Rectal smooth muscle tissue (tissue), 1 donor: ENCODE data around the gene MINDY4.
A peak's percentile ranks its signal among the peaks of the same experiment; 100 is the strongest.

Experiments used
- H3K27ac ChIP-seq: one replicate; pipeline ENCODE4 v1.7.0; 2013; ENCODE audit warnings: low read depth, low read length, inconsistent platforms
- H3K27me3 ChIP-seq: one replicate; pipeline ENCODE4 v1.7.0; 2013; ENCODE audit warnings: low read length; ENCODE audit not compliant: control insufficient read depth, insufficient read depth
- H3K36me3 ChIP-seq: one replicate; pipeline ENCODE4 v1.7.0; 2013; ENCODE audit warnings: low read length; ENCODE audit not compliant: control insufficient read depth, insufficient read depth
- H3K4me1 ChIP-seq: one replicate; pipeline ENCODE4 v1.7.0; 2013; ENCODE audit warnings: low read length; ENCODE audit not compliant: control insufficient read depth, insufficient read depth
- H3K4me3 ChIP-seq: one replicate; pipeline ENCODE4 v1.7.0; 2013; ENCODE audit warnings: low read length
- H3K9ac ChIP-seq: one replicate; pipeline ENCODE4 v1.7.0; 2013; ENCODE audit warnings: low read length

Gene MINDY4

GRCh38 chr7:30771174-30771879, at the start of gene MINDY4:
TSS of gene MINDY4 (plus strand) at chr7:30771417. CDS start at chr7:30771494, 77 bp downstream.
- H3K27me3 ChIP-seq = no peaks in the 10 kb centered on the region
- peak within 1 kb of the TSS; percentile 84 for H3K4me3 ChIP-seq
- H3K9ac ChIP-seq = no peak within 1 kb of the TSS
- peak within 1 kb of the TSS; percentile 86 for H3K27ac ChIP-seq
- peaks cover 4% of the 10 kb centered on the region for H3K4me1 ChIP-seq
- no peaks in the 10 kb centered on the region for H3K36me3 ChIP-seq

- H3K27ac ChIP-seq = no peak overlapping the region
- H3K4me3 ChIP-seq = no peak overlapping the region
- no peaks in the 10 kb centered on the region for H3K4me1 ChIP-seq
- no peak overlapping the region for H3K9ac ChIP-seq
- no peaks in the 10 kb centered on the region for H3K36me3 ChIP-seq
- no peaks in the 10 kb centered on the region for H3K27me3 ChIP-seq
These were observed 49.0 kb upstream of the MINDY4 start for GRCh38 chr7:30722187-30722586.

DNA sequence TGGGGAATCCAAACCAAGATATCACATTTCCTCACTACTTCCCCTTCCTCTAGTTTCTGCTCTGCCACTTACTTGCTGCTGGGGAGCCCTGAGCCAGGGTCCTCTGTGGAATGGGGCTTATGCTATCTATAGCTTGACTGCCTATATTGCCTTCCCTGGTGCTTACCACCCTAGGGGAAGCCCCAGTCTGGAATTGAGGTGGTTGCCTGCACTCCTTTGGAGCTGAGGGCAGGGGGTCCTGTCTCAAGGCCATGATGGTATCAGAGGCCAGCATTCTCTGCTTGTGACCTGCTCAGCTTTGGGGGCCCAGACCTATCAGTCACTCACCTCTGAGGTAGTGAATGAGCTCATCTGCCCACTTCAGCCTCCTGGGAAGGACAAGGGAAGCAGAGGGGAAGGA, 48.5 kb upstream of the MINDY4 start:
- Histone ChIP-seq H3K27me3 (no peaks in the 10 kb centered on the region), H3K36me3 (no peaks in the 10 kb centered on the region), H3K27ac (no peak overlapping the region), H3K4me3 (no peak overlapping the region), H3K9ac (no peak overlapping the region), H3K4me1 (no peaks in the 10 kb centered on the region)

GRCh38 chr7:30723776-30724175, 47.4 kb upstream of the MINDY4 start:
- Histone ChIP-seq H3K4me1 (no peaks in the 10 kb centered on the region), H3K36me3 (no peaks in the 10 kb centered on the region), H3K9ac (no peak overlapping the region), H3K27ac (no peak overlapping the region), H3K4me3 (no peak overlapping the region), H3K27me3 (no peaks in the 10 kb centered on the region)

GRCh38 chr7:30726296-30727006, 44.8 kb upstream of the MINDY4 start:
- Histone ChIP-seq H3K27ac (no peak overlapping the region), H3K4me3 (no peak overlapping the region), H3K4me1 (no peaks in the 10 kb centered on the region), H3K27me3 (no peaks in the 10 kb centered on the region), H3K9ac (no peak overlapping the region), H3K36me3 (no peaks in the 10 kb centered on the region)

DNA sequence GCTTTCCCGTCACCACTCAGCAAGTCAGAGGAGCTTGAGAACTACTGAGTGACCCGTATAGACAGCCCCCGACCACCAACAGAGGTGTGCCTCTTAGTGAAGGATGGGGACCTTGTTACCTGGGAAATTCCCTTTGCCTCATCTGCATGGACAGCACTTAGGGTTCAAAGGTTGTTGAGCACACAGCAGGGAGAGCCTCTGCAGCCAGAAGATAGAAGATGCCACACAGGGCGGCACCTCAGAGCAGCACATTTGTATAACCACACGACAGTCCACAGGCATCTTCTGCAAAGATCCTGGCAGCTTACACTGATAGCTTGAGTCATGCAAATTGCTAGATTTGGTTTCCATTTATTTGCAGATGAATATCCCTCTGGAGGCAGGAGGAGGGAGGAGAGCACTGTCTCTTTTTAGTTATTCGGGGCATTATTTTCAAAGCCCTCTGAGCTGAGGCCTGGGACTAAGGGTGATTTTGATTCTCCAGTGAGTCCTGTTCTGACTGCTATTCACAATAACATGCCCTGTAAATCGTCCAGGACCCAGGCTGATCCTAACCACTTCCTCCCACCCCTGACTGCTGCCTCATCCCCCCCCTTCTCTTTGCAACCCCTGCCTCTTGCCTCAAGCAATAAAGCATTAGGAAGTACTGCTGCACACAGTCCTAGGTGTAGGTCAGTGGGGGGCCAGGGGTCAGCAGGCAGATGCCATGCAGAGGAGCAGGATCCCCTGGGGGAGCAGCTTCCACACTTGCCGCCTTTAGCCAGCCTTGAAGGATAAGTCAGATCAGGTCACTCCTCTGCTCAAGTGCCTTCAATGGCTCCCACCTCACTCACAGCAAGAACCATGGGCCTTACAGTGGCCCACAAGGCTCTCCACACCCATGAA, 43.9 kb upstream of the MINDY4 start:
- no peak overlapping the region for H3K27ac ChIP-seq
- no peak overlapping the region for H3K4me3 ChIP-seq

DNA sequence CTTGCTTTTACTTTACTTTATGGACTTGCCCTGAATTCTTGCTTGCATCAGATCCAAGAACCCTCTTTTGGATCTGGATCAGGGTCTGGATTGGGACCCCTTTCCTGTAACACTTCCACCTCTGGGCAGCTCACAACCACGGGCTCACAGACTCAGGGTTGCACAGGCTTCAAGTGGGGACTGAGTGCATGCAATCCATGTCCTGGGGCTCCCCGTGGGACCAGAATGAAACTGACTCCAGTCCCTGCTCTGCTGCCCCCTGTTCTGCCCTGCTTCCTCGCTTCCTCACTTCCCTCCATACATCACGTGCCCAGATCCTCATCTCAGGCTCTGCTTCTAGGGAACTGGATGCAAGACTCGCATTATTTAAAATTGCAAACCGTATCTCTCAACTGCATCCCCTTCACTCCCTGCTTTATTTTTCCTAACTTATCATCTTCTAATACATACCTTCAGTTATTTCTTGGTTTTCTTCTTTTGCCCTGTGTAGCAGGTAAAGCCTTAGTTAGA, 42.6 kb upstream of the MINDY4 start:
- H3K4me1 ChIP-seq = no peaks in the 10 kb centered on the region
- no peaks in the 10 kb centered on the region for H3K36me3 ChIP-seq
- H3K27ac ChIP-seq = no peak overlapping the region
- no peaks in the 10 kb centered on the region for H3K27me3 ChIP-seq
- H3K4me3 ChIP-seq = no peak overlapping the region
- H3K9ac ChIP-seq = no peak overlapping the region

More for the DNA sequence above, 43.9 kb upstream of the MINDY4 start:
- H3K27me3 ChIP-seq = no peaks in the 10 kb centered on the region
- H3K36me3 ChIP-seq = no peaks in the 10 kb centered on the region
- no peak overlapping the region for H3K9ac ChIP-seq
- H3K4me1 ChIP-seq = no peaks in the 10 kb centered on the region

- Histone ChIP-seq H3K36me3 (no peaks in the 10 kb centered on the region), H3K9ac (no peak overlapping the region), H3K27me3 (no peaks in the 10 kb centered on the region), H3K4me1 (no peaks in the 10 kb centered on the region), H3K4me3 (no peak overlapping the region), H3K27ac (no peak overlapping the region)
These were observed 41.6 kb upstream of the MINDY4 start for GRCh38 chr7:30729642-30730041.

DNA sequence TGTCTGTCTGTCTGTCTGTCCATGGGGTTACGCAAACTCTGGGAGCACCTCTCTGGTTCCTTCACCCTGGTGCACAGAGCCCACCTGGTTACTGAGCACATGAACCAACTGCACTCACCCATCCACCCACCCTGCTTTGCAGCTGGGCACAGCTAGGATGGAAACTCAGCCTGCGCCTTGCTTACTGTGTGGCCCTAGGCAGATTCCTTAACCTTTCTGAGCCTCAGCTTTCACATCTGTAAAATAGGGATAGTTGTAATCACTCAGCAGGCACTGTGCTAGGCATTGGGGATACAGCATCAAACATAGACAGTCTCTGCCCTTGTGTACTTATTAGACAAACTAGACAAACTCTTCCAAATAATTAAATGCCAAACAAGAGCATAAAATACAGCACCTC, 41.1 kb upstream of the MINDY4 start:
- Histone ChIP-seq H3K27me3 (no peaks in the 10 kb centered on the region), H3K27ac (no peak overlapping the region), H3K4me3 (no peak overlapping the region), H3K9ac (no peak overlapping the region), H3K36me3 (no peaks in the 10 kb centered on the region), H3K4me1 (no peaks in the 10 kb centered on the region)

GRCh38 chr7:30730996-30731395, 40.2 kb upstream of the MINDY4 start:
- Histone ChIP-seq H3K9ac (no peak overlapping the region), H3K36me3 (no peaks in the 10 kb centered on the region), H3K4me3 (no peak overlapping the region), H3K4me1 (no peaks in the 10 kb centered on the region), H3K27ac (no peak overlapping the region), H3K27me3 (no peaks in the 10 kb centered on the region)

GRCh38 chr7:30731581-30731980, 39.6 kb upstream of the MINDY4 start:
- Histone ChIP-seq H3K4me1 (no peaks in the 10 kb centered on the region), H3K36me3 (no peaks in the 10 kb centered on the region), H3K4me3 (no peak overlapping the region), H3K9ac (no peak overlapping the region), H3K27me3 (no peaks in the 10 kb centered on the region), H3K27ac (no peak overlapping the region)

DNA sequence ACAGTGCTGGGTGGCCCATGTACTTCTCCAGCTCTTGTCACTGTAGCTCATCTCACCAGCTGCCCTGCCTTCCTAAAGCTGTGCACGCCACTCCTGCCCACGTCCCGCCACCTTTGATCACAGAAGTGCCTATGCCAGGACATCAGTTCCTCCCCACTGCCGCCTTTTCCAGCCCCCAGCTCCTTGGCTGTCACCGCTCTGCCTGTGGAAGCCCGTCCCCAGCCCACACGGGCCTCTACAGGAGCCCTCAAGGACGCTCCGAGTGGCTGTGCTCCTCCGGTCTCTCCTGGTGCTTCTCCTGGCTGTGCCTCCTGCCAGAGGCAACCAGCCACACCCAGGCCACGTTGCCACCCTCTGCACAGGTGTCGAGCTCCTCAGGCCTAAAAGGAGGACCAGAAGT, 38.6 kb upstream of the MINDY4 start:
- Histone ChIP-seq H3K9ac (no peak overlapping the region), H3K4me1 (no peaks in the 10 kb centered on the region), H3K27me3 (no peaks in the 10 kb centered on the region), H3K4me3 (no peak overlapping the region), H3K36me3 (no peaks in the 10 kb centered on the region), H3K27ac (no peak overlapping the region)
